PC-9 (cell line): ENCODE results near the gene ZNF655.

Experiments
- EZH2 ChIP-seq: fragments of 200-600 bp; sonication (generic); IDR thresholded peaks from 2 replicates; pipeline ENCODE4 v1.8.0; 2017; ENCODE audit warnings: antibody characterized with exemption, low read depth
- TF ChIP-seq, protein P1 (sequence below): fragments of 200-600 bp; sonication (generic); conservative IDR thresholded peaks from 2 replicates; pipeline ENCODE4 v1.6.1; 2017; ENCODE audit warnings: mixed run types, antibody characterized with exemption, mild to moderate bottlenecking, moderate library complexity

DNA sequence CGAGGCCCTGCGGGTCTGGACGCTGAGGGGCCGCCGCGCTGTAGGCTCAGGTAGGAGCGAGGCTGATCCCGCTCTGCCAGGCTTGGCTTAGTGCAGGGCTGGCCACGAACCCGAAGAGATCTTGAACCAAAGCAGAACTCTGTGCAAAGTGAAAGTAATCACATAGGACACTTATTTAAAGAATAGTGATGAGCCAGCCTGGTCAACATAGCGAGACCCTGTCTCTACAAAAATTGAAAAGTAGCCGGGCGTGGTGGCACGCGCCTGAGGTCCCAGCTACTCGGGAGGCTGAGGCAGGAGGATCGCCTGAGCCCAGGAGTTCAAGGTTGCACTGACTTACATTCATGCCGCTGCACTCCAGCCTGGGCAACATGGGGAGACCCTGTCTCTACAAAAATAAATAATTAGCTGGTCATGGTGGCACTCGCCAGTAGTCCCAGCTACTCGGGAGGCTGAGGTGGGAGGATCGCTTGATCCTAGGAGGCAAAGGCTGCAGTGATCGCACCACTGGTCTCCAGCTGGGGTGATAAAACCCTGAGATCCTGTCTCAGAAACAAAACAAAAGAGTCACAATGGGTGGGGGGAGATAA, 58.8 kb downstream of the ZNF655 start:
- TF ChIP-seq EZH2, result no peak
- TF ChIP-seq, protein P1, sequence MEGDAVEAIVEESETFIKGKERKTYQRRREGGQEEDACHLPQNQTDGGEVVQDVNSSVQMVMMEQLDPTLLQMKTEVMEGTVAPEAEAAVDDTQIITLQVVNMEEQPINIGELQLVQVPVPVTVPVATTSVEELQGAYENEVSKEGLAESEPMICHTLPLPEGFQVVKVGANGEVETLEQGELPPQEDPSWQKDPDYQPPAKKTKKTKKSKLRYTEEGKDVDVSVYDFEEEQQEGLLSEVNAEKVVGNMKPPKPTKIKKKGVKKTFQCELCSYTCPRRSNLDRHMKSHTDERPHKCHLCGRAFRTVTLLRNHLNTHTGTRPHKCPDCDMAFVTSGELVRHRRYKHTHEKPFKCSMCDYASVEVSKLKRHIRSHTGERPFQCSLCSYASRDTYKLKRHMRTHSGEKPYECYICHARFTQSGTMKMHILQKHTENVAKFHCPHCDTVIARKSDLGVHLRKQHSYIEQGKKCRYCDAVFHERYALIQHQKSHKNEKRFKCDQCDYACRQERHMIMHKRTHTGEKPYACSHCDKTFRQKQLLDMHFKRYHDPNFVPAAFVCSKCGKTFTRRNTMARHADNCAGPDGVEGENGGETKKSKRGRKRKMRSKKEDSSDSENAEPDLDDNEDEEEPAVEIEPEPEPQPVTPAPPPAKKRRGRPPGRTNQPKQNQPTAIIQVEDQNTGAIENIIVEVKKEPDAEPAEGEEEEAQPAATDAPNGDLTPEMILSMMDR, result no peak
